Measurements from ENCODE around the gene SPIB. TPM values are rescaled to one million over a fixed set of nuclear protein-coding genes. Genes with fewer than 3 reads are reported as not detected.
"Not testable (repeated sequence)": the region's sequence is repeated elsewhere in the genome, so short reads cannot be mapped to it uniquely, and the experiment has no call there.

SPIB gene
- total RNA-seq, 6 donors from 2014 or later = 0.13 to 2.1 (median 0.56) TPM; not detected in 2

GRCh38 chr19:50435627-50436026 lies 16.9 kb downstream of the SPIB start:
- Histone ChIP-seq H3K4me1 (peaks cover 9 to 20% (median 19%) of the 10 kb centered on the region in 4 donors), H3K27ac (no peak overlapping the region), H3K4me3 (no peak overlapping the region), H3K36me3 (no peaks in the 10 kb centered on the region), H3K27me3 (peaks cover 0 to 4% (median 0%) of the 10 kb centered on the region in 4 donors), H3K9me3 (no peaks in the 10 kb centered on the region)
- TF ChIP-seq POLR2A (IDR thresholded peaks at IDR 0.05) = no peak
- TF ChIP-seq EP300 (IDR thresholded peaks at IDR 0.05) = no peak
- TF ChIP-seq CTCF (IDR thresholded peaks at IDR 0.05) = no peak
- TF ChIP-seq POLR2AphosphoS5 (IDR thresholded peaks at IDR 0.05) = no peak
- DNase-seq = no peak
- WGBS, 2 donors = 69 to 83% methylated on average over 10 to 12 of the region's 12 CpGs
- ATAC-seq (ENCODE audit: low FRiP score in 2 of 2) = no peak

DNA sequence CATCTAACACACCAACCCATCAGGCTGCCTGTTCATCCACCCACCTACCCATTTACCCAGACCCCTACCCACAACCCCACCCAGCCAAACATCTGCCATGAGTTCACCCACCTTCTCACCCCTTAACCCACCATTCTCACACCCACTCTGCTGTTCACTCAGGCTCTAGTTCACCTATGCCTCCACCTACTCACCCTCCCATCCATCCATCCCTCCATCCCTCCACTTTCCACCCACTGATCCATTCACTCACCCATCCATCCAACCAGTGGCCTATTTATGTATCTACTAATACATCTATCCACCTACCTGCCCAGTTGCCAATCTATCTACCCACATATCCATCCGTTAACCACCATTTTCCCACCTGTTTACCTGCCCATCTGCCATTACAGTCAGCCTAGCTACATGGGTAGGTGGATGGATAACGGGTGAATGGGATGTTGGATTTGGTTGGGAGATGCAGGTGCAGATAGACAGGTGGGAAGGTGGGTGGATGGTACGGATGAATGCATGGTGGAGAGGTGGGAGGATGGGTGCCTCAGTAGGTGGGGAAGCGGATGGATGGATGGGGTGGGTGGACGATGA lies 19.2 kb downstream of the SPIB start:
- no peak for TF ChIP-seq CTCF (IDR thresholded peaks at IDR 0.05)
- no peak for TF ChIP-seq POLR2A (IDR thresholded peaks at IDR 0.05)
- TF ChIP-seq POLR2AphosphoS5 (IDR thresholded peaks at IDR 0.05) = no peak
- TF ChIP-seq EP300 (IDR thresholded peaks at IDR 0.05) = no peak
- H3K4me1 ChIP-seq = peaks cover 0 to 1% (median under 1%) of the 10 kb centered on the region in 4 donors
- no peaks in the 10 kb centered on the region for H3K36me3 ChIP-seq
- no peaks in the 10 kb centered on the region for H3K9me3 ChIP-seq
- ATAC-seq (ENCODE audit: low FRiP score in 2 of 2) (no peak), DNase-seq (no peak)
- no peak overlapping the region for H3K4me3 ChIP-seq
- no peaks in the 10 kb centered on the region for H3K27me3 ChIP-seq
- WGBS, 2 donors = 90 to 94% methylated on average over 5 of the region's 5 CpGs
- no peak overlapping the region for H3K27ac ChIP-seq

DNA sequence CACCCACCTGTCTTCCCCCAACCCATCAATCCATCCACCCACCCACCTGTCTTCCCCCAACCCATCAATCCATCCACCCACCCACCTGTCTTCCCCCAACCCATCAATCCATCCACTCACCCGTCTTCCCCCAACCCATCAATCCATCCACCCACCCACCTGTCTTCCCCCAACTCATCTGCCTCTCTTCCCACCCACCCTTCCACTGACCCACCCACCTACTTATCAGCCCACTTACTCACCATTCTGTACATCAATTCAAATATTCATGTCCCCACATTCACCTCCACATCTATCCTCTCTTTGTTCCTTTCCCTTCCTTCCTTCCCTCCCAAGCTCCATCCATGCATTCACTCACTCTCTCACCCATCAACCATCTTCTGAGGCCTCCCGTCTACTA lies 20.4 kb downstream of the SPIB start:
- 59 to 63% methylated on average over 2 of the region's 2 CpGs for WGBS, 2 donors
- DNase-seq; H3K4me1 ChIP-seq; H3K36me3 ChIP-seq; H3K4me3 ChIP-seq; H3K27ac ChIP-seq; ATAC-seq (ENCODE audit: low FRiP score in 2 of 2); H3K27me3 ChIP-seq; H3K9me3 ChIP-seq: not testable (repeated sequence)

- TF ChIP-seq EP300 (IDR thresholded peaks at IDR 0.05) (no peak), POLR2AphosphoS5 (IDR thresholded peaks at IDR 0.05) (no peak), POLR2A (IDR thresholded peaks at IDR 0.05) (no peak), CTCF (IDR thresholded peaks at IDR 0.05) (no peak)
- Histone ChIP-seq H3K4me3 (no peak overlapping the region), H3K4me1 (no peaks in the 10 kb centered on the region), H3K9me3 (no peaks in the 10 kb centered on the region), H3K27me3 (no peaks in the 10 kb centered on the region), H3K36me3 (no peaks in the 10 kb centered on the region), H3K27ac (no peak overlapping the region)
- DNase-seq = no peak
- ATAC-seq (ENCODE audit: low FRiP score in 2 of 2) = no peak
- 64 to 76% methylated on average over 1 of the region's 1 CpG for WGBS, 2 donors
These were observed 25.3 kb downstream of the SPIB start for GRCh38 chr19:50444059-50444458.

GRCh38 chr19:50447053-50447452 lies 28.3 kb downstream of the SPIB start:
- ATAC-seq (ENCODE audit: low FRiP score in 2 of 2) = no peak
- H3K4me3 ChIP-seq = no peak overlapping the region
- no peak for TF ChIP-seq POLR2AphosphoS5 (IDR thresholded peaks at IDR 0.05)
- TF ChIP-seq POLR2A (IDR thresholded peaks at IDR 0.05) = no peak
- no peak for TF ChIP-seq CTCF (IDR thresholded peaks at IDR 0.05)
- no peak for TF ChIP-seq EP300 (IDR thresholded peaks at IDR 0.05)
- no peaks in the 10 kb centered on the region for H3K4me1 ChIP-seq
- WGBS, 2 donors = 82 to 91% methylated on average over 5 of the region's 5 CpGs
- H3K27me3 ChIP-seq = no peaks in the 10 kb centered on the region
- DNase-seq = no peak
- H3K36me3 ChIP-seq = no peaks in the 10 kb centered on the region
- no peaks in the 10 kb centered on the region for H3K9me3 ChIP-seq
- H3K27ac ChIP-seq = no peak overlapping the region
